GM23338 (cell line): ENCODE results near the gene CA12. TPM values are rescaled to one million over a fixed set of nuclear protein-coding genes. Genes with fewer than 3 reads are reported as not detected.
"Not testable (repeated sequence)": the region's sequence is repeated elsewhere in the genome, so short reads cannot be mapped to it uniquely, and the experiment has no call there.

Source experiments
- ATAC-seq: fragments of 200-7000 bp; cut with Tn5 transposase; 3 replicates; pipeline ENCODE4 v1.9.1; 2020
- DNase-seq: peaks from one replicate; pipeline ENCODE4 v3.0.0-alpha.2; 2015; ENCODE audit warnings: low spot score
- H2AFZ ChIP-seq: fragments of 200-600 bp; sonication (generic); 2 replicates; pipeline ENCODE4 v1.8.0; 2016; ENCODE audit warnings: antibody characterized with exemption, mild to moderate bottlenecking, moderate library complexity
- H3F3A ChIP-seq: fragments of 200-600 bp; sonication (generic); replicated peaks from 2 replicates; pipeline ENCODE4 v1.8.0; 2017; ENCODE audit warnings: antibody characterized with exemption, mixed run types, low read depth
- H3K27ac ChIP-seq: fragments of 200-600 bp; sonication (generic); 2 replicates; pipeline ENCODE4 v1.6.1; 2016; ENCODE audit warnings: low read depth
- H3K27me3 ChIP-seq: fragments of 200-600 bp; sonication (generic); 2 replicates; pipeline ENCODE4 v1.8.0; 2016; ENCODE audit warnings: mild to moderate bottlenecking, mixed run types, moderate library complexity; ENCODE audit not compliant: insufficient read depth
- H3K36me3 ChIP-seq: fragments of 200-600 bp; sonication (generic); 2 replicates; pipeline ENCODE4 v1.8.0; 2016; ENCODE audit warnings: mild to moderate bottlenecking; ENCODE audit not compliant: insufficient read depth
- H3K4me1 ChIP-seq: fragments of 200-600 bp; sonication (generic); 2 replicates; pipeline ENCODE4 v1.8.0; 2016; ENCODE audit warnings: mild to moderate bottlenecking, moderate library complexity; ENCODE audit not compliant: insufficient read depth
- H3K4me2 ChIP-seq: fragments of 200-600 bp; sonication (generic); 2 replicates; pipeline ENCODE4 v1.7.1; 2017; ENCODE audit warnings: mixed run types
- H3K4me3 ChIP-seq: fragments of 200-600 bp; sonication (generic); 2 replicates; pipeline ENCODE4 v1.6.1; 2016; ENCODE audit warnings: mixed run types
- H3K79me2 ChIP-seq: fragments of 200-600 bp; sonication (generic); replicated peaks from 2 replicates; pipeline ENCODE4 v1.8.0; 2017; ENCODE audit warnings: mild to moderate bottlenecking; ENCODE audit not compliant: insufficient read depth
- H3K9me2 ChIP-seq: fragments of 200-600 bp; sonication (generic); 2 replicates; pipeline ENCODE4 v1.8.0; 2017; ENCODE audit not compliant: insufficient read depth
- H4K20me1 ChIP-seq: fragments of 200-600 bp; sonication (generic); replicated peaks from 2 replicates; pipeline ENCODE4 v1.8.0; 2017; ENCODE audit warnings: mild to moderate bottlenecking; ENCODE audit not compliant: insufficient read depth
- H3K27ac Mint-ChIP-seq: 2 replicates; pipeline ENCODE4 v1.8.0; 2020; ENCODE audit warnings: inconsistent platforms, mild to moderate bottlenecking, moderate library complexity, mixed read lengths
- H3K27me3 Mint-ChIP-seq: 3 replicates; pipeline ENCODE4 v1.8.0; 2022; ENCODE audit warnings: low read depth, mild to moderate bottlenecking, moderate library complexity, mixed read lengths, inconsistent platforms; ENCODE audit not compliant: insufficient read depth, poor library complexity
- H3K36me3 Mint-ChIP-seq: 3 replicates; pipeline ENCODE4 v1.8.0; 2021; ENCODE audit warnings: low read depth, mild to moderate bottlenecking, inconsistent platforms, moderate library complexity, mixed read lengths
- H3K4me1 Mint-ChIP-seq: 3 replicates; pipeline ENCODE4 v1.8.0; 2020; ENCODE audit warnings: mild to moderate bottlenecking, inconsistent platforms, mixed read lengths
- H3K4me3 Mint-ChIP-seq: 3 replicates; pipeline ENCODE4 v1.8.0; 2021; ENCODE audit warnings: moderate library complexity, mild to moderate bottlenecking, inconsistent platforms, mixed read lengths
- H3K9me3 Mint-ChIP-seq: 3 replicates; pipeline ENCODE4 v1.8.0; 2020; ENCODE audit warnings: moderate library complexity, mild to moderate bottlenecking, inconsistent platforms, mixed read lengths
- ZNF331 ChIP-seq: fragments of 250-450 bp; sonication (Bioruptor Pico); IDR thresholded peaks from 2 replicates; pipeline ENCODE4 v1.5.0; 2020; ENCODE audit warnings: low read depth, mild to moderate bottlenecking, moderate library complexity
- polyA plus RNA-seq: library from polyadenylated mRNA; unstranded; fragments of >200 nt; fragmentation: Nextera tagmentation; extraction: Ambion mirVana; gene quantifications from 2 replicates; pipeline ENCODE4 v1.2.1, GENCODE V29; 2016
- total RNA-seq: library from RNA; depleted of rRNA; stranded (reverse); fragments of >200 nt; shearing (Covaris generic); gene quantifications from 2 replicates; pipeline ENCODE4 v1.2.3, GENCODE V29; 2014
- TF ChIP-seq, protein P1 (sequence below): IDR thresholded peaks from one replicate; pipeline ENCODE4 v1.6.1; 2018; ENCODE audit warnings: antibody characterized with exemption; ENCODE audit not compliant: unreplicated experiment

Gene CA12
- total and polyA plus RNA-seq, 2 experiments from 2014 or later, result 2.9 to 5.2 TPM

- no peak overlapping the region for H3K27ac Mint-ChIP-seq
- H3F3A ChIP-seq, result no peaks in the 10 kb centered on the region
- H3K4me1 ChIP-seq, result no peaks in the 10 kb centered on the region; the same call in 1 of the 2 replicates
- no peak overlapping the region for H2AFZ ChIP-seq
- H3K9me2 ChIP-seq, result peaks cover 3% of the 10 kb centered on the region; the same call in 1 of the 2 replicates
- DNase-seq, result no peak
- H3K79me2 ChIP-seq, result no peaks in the 10 kb centered on the region
- no peaks in the 10 kb centered on the region for H4K20me1 ChIP-seq
- H3K4me3 Mint-ChIP-seq, result no peak overlapping the region
- peaks cover 4% of the 10 kb centered on the region for H3K27me3 Mint-ChIP-seq
- H3K36me3 ChIP-seq, result no peaks in the 10 kb centered on the region
- H3K9me3 Mint-ChIP-seq, result no peaks in the 10 kb centered on the region
- no peak overlapping the region for H3K27ac ChIP-seq
- H3K4me3 ChIP-seq, result no peak overlapping the region
- no peak for ATAC-seq
- no peak overlapping the region for H3K4me2 ChIP-seq
- no peaks in the 10 kb centered on the region for H3K27me3 ChIP-seq
- H3K4me1 Mint-ChIP-seq, result no peaks in the 10 kb centered on the region
- no peaks in the 10 kb centered on the region for H3K36me3 Mint-ChIP-seq
- TF ChIP-seq ZNF331 (CRISPR knock-in tag), result no peak
Measured at GRCh38 chr15:63418811-63419210, 37.2 kb upstream of the CA12 start.

DNA sequence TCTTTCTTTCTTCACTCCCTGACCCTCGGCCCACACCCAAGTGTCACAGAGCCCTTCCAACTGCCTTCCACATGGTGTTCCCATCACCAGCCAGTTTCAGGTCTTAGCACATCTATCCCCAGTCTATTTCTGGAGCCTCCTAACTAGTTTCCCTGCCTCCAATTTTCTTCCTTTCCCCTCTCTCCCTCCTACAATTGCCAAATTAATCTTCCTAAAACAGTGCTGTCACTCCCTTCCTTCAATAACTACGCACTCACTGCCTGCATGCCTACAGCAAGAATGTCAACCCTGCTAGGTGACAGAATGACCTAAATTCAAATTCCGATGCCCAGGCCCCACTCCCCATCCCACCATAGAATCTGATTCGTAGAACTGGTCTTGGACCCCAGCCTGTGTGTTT, 36.1 kb upstream of the CA12 start:
- no peaks in the 10 kb centered on the region for H3K36me3 Mint-ChIP-seq
- DNase-seq (no peak), ATAC-seq (no peak)
- H3K4me1 ChIP-seq, result no peaks in the 10 kb centered on the region; the same call in 1 of the 2 replicates
- H3K27ac ChIP-seq, result no peak overlapping the region
- H3K9me2 ChIP-seq, result peaks cover 3% of the 10 kb centered on the region; the same call in 1 of the 2 replicates
- H3K4me3 ChIP-seq, result no peak overlapping the region
- no peaks in the 10 kb centered on the region for H3K36me3 ChIP-seq
- peak overlapping the region; percentile 86 for H2AFZ ChIP-seq
- H3K27me3 ChIP-seq, result no peaks in the 10 kb centered on the region
- H3K9me3 Mint-ChIP-seq, result no peaks in the 10 kb centered on the region
- no peaks in the 10 kb centered on the region for H3K4me1 Mint-ChIP-seq
- H3K27me3 Mint-ChIP-seq, result peaks cover 4% of the 10 kb centered on the region
- H3F3A ChIP-seq, result no peaks in the 10 kb centered on the region
- TF ChIP-seq, protein P1, sequence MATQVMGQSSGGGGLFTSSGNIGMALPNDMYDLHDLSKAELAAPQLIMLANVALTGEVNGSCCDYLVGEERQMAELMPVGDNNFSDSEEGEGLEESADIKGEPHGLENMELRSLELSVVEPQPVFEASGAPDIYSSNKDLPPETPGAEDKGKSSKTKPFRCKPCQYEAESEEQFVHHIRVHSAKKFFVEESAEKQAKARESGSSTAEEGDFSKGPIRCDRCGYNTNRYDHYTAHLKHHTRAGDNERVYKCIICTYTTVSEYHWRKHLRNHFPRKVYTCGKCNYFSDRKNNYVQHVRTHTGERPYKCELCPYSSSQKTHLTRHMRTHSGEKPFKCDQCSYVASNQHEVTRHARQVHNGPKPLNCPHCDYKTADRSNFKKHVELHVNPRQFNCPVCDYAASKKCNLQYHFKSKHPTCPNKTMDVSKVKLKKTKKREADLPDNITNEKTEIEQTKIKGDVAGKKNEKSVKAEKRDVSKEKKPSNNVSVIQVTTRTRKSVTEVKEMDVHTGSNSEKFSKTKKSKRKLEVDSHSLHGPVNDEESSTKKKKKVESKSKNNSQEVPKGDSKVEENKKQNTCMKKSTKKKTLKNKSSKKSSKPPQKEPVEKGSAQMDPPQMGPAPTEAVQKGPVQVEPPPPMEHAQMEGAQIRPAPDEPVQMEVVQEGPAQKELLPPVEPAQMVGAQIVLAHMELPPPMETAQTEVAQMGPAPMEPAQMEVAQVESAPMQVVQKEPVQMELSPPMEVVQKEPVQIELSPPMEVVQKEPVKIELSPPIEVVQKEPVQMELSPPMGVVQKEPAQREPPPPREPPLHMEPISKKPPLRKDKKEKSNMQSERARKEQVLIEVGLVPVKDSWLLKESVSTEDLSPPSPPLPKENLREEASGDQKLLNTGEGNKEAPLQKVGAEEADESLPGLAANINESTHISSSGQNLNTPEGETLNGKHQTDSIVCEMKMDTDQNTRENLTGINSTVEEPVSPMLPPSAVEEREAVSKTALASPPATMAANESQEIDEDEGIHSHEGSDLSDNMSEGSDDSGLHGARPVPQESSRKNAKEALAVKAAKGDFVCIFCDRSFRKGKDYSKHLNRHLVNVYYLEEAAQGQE, result no peak
- H3K79me2 ChIP-seq, result no peaks in the 10 kb centered on the region
- no peaks in the 10 kb centered on the region for H4K20me1 ChIP-seq
- no peak overlapping the region for H3K27ac Mint-ChIP-seq
- H3K4me2 ChIP-seq, result no peak overlapping the region
- no peak overlapping the region for H3K4me3 Mint-ChIP-seq

- not testable (repeated sequence) for H3K4me1 Mint-ChIP-seq, H3K79me2 ChIP-seq, H3K27me3 Mint-ChIP-seq, H3K4me3 ChIP-seq, H3K4me3 Mint-ChIP-seq, H3K36me3 Mint-ChIP-seq, H3K9me3 Mint-ChIP-seq, H3F3A ChIP-seq, H3K27me3 ChIP-seq, H3K9me2 ChIP-seq, H3K4me2 ChIP-seq, DNase-seq, H3K27ac Mint-ChIP-seq, H3K4me1 ChIP-seq, H3K27ac ChIP-seq, H3K36me3 ChIP-seq, H4K20me1 ChIP-seq
- H2AFZ ChIP-seq, result peak overlapping the region; percentile 86
- ATAC-seq, result peak; percentile 63
Measured at GRCh38 chr15:63417274-63417673, 35.6 kb upstream of the CA12 start.
